NCI-H748 treated with DMSO at 0.1 percent for 48 hours (cell line): ENCODE results near the gene EYA2.

ENCODE experiments used
- DNase-seq: peaks from one replicate; lab custom pipeline; 2025; lab: John Stamatoyannopoulos, UW

The EYA2 gene

DNA sequence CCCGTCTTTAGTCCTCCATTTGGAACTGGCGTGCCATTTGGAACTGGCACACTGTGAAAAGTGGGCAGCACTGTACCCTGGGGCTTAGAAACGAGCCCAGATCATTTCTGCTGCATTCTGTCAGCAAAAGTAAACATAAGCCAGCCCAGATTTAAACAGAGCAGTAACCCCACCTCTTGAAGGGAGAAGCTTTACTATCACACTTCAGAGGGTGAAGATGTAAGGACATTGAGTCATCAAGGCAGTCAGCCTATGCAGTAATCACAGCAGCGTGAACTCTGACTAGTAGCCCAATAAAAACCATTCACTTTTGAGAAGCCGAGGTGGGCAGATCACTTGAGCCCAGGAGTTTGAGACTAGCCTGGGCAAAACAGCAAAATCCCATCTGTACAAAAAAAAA lies 216.9 kb downstream of the EYA2 start:
- no peak for DNase-seq

- no peak for DNase-seq
Measured at GRCh38 chr20:47113362-47114109, 218.9 kb downstream of the EYA2 start.

GRCh38 chr20:47115694-47116093 lies 221.1 kb downstream of the EYA2 start:
- no peak for DNase-seq

DNA sequence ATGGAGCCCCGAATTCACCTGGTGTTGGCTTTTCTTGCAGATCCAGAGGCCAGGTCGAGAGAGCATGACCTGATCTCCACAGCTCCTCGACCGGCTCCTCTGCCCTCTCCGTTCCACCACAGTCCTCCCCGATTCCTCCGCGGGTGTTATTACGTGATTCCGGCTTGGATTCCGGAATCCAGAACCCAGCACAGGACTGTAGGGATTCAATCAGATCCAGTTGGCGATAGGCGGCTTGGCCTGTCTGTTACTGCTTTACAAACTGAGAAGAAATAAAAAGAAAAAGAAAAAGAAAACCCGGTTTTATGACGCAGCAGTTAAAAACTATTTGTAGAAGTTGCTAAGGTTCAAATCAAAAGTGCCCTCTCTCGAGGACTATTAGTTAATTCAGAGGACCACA lies 222.7 kb downstream of the EYA2 start:
- no peak for DNase-seq

- no peak for DNase-seq
Measured at GRCh38 chr20:47117773-47118172, 223.1 kb downstream of the EYA2 start.

DNA sequence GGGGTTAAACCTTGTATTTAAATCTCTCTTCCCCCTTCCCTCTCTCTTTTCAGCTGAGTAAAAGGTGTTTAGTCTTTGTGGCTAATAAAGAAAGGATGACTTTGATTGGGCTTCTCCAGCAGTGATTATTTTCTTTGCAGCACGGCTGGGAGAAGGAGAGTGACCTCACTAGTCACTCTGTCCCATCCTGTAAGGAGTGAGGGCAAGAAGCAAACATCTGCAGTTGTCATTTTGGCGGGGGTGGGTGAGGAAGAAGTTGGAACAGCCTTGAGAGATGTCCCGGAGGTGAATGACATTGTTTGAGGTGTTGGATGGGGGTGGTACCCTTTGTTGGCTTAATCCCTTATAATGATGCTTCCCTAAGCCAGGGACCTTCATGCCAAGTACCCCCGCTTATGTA lies 223.6 kb downstream of the EYA2 start:
- DNase-seq, result no peak

DNA sequence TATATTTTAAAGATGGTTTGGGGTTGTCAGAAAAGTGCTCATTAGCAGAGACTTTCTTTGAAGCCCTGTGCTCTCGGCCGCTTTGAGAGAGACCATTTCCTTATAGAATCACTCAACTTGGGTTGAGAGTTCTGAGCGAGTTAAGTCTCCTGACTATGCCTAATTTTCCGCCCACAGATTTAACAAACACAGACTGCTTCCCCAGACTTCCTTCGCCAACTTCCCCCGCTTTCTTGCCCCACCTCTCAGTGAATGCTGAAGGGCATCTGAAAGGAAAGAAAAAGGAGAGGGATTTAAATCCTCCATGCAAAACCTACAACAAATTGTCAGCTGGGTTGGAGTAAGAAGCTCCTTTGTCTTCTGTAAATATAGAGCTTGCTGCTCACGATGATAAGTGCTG lies 224.0 kb downstream of the EYA2 start:
- DNase-seq, result no peak

- DNase-seq, result no peak
Measured at GRCh38 chr20:47120346-47120936, 225.8 kb downstream of the EYA2 start.

DNA sequence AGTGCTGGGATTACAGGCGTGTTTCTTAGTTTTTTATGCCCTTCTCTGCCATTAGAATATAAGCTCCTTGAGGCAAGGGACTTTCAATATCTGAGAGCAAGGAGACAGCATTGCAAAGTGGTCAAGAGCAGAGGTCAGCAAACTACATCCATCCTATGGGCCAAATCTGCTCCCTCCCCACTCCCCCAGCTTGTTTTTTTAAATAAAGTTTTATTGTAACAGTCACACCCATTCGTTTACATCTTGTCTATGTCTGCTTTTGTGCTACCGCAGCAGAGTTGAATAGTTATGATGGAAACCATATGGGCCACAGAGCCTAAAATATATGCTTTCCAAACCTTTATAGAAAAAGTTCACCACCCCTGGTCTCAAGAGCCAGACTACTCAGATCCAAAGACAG lies 227.9 kb downstream of the EYA2 start:
- DNase-seq, result no peak

DNA sequence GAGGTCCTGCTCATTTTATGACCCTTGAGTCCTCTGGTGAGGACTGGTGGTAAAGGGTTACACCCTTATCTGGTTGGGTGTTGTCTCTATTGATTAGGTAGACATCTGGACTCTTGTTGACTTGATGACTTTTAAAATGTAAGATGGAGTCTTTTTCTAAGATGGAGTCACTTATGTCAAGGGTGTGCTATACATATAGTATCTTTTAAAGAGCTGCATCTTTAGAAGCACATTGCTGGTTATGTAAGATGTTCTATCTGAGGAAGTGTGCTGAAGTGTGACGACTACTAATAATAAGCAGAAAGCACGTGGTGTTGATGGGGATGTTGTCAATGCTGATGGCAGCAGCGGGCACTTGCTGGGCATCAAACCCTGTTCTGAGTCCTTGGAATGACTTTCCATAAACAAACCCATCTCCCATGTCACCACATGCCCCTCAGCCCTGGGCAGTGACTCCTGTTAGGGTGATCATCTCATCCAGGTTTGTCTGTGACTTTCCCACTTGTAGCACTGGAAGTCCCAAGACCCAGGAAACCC lies 229.6 kb downstream of the EYA2 start:
- no peak for DNase-seq

DNA sequence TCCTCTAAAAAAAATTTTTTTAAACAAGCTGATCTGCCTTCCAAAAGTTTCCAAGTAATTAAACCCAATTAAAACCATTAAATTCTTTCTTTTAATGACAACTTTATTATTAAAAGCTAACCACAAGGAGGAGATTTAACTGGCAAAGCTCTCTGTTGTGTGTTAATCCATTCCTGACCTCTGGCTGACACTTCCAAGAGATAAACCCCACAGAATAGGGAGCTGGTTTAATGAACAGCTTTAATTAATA lies 230.8 kb downstream of the EYA2 start:
- no peak for DNase-seq

DNA sequence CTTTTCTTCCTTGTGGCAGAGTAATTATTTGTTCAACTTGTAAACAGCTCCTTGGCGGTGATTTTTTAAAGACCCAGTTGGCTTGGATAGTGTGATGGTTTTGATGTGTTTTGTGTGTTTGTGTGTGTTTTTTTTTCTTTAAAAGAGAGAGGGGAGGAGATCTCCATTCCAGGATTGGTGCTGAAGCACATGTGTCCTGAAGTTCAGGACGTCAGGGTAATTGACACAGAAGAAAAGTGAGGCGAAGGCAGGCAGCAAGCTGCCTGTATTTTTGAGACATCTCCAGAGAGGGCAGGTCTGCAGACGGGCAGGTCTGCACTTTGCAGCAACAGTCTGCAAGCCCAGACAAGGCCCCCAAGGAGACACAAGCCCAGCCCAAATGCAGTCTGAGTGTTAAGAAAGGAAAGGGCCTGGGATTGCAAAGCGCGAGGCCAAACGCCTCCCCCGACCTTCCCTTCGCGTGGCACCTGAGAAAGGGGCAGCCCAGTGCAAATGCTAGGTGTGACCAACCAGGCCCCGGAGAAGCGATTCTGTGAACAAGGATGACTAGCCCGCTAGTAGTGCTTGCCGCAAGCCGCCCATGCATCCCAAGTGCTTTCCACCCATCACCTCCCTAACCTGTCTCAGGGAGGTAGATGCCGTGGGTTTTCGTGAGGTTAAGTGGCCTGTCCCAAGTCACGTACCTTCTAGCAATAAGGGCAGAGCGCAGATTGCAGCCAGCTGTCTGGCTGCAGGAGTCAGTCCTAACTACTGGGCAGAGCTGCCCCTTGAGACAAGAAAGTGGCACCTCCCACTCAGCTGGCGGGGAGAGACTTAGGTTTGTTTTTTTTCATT lies 231.3 kb downstream of the EYA2 start:
- DNase-seq, result no peak

DNA sequence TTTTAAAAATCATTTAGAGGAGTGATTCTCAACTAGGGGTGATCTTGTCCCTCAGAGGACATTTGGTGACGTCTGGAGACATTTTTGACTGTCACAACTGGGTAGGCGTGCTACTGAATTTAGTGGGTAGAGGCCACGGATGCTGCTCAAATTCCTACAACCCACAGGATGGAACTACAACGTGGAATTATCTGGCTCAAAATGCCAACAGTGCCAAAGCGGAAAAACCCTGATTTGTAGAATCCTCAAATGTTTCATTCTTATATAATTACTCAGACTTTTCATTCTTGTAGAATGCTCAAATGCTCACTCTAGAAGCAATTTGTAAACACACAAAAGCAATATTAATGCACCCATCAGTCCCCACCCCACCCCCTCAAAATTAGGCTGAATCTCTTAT lies 232.1 kb downstream of the EYA2 start:
- DNase-seq, result no peak

GRCh38 chr20:47127546-47127945 lies 232.9 kb downstream of the EYA2 start:
- DNase-seq, result no peak

GRCh38 chr20:47127999-47128398 lies 233.4 kb downstream of the EYA2 start:
- no peak for DNase-seq

DNA sequence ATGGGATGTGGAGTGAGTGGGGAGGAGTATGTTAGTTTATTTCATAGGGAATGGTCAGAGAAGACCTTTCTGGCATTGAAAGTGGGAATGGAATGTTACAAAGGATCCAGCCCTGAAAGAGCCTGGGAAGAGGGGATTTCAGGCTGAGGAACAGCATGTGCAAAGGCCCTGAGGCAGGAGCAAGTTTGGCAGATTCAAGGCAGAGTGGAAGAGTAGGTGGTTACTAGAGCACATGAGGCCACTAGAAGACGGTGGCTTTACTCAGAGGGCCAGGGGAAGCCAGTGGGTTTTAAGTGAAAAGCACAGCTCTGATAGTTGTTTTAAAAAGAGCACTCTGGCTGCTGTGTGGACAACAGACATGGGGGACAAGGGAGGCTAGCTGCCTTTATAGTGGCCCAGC lies 234.7 kb downstream of the EYA2 start:
- no peak for DNase-seq

DNA sequence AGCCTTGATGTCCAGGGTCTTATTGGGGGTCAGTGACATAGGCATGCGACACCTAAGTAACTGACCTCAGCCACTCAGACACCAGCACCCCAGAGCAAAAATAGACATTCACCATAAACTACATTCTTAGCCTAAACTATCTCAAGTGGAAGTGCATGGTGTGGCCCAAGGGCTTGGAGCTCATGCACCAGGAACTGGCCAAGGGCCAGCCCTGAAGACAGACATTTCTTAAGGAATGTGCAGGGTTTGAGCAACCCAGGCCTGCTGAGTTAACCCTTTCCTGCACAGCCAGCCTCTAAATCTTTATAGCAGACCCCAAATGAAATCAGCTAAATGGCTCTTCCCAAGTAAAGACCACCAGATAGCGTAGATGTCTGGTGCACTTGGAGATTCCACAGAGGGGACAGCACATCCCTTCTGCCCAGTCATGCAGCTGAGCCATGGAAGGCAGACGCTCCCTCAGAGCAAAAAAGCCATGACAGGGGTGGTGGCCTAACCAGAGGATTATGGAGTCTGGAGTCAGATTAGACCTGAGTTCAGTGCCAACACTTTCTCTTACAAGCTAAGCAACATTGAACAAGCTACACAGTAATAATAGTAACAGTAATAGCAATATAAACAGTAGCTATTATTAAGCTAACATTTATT lies 239.3 kb downstream of the EYA2 start:
- no peak for DNase-seq

DNA sequence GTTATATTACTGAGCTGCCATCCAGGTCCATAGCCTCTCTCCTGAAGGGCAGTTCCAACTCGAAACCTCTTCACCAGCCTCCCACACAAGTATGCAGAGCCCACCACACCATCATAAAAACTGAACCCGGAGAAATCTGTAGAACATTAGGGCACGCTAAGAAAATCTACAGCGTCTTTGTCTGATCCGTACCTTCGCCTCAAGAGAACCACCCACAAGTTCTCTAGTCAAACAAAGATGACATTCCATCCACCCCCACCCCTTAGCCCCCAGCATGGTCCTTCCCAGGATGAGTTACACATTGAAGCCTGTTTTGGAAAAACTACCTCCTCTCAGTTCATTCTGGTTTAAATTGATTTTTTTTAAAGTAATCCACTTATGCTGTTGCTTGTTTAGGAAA lies 242.1 kb downstream of the EYA2 start:
- DNase-seq, result no peak

DNA sequence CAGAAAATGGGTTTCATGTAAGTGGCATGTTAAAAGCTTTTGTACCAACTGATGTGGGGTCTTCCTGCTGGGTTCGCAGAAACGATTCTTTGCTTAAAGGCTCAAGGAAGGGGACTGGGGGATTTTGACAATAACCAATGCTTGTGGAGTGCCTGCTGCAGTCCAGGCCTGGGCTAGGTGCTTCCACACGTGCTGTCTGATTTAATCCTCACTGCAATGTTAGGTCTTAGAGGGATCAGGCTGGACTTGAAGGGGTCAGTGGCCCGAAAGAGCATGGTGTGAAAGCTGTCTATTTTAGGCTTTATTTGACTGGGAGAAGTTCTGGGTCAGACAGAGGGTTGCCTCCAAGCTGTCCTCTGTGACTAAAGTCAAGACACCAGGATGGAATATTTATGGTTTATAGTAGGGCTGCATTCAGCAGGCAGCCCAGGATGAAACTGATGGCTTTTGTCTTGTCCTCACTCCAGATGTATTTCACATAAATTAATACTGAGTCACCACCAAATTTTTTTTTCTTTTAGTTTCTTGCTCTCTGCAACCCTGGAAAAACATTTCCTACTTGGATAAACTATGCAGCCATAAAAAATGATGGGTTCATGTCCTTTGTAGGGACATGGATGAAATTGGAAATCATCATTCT lies 242.7 kb downstream of the EYA2 start:
- DNase-seq, result no peak

DNA sequence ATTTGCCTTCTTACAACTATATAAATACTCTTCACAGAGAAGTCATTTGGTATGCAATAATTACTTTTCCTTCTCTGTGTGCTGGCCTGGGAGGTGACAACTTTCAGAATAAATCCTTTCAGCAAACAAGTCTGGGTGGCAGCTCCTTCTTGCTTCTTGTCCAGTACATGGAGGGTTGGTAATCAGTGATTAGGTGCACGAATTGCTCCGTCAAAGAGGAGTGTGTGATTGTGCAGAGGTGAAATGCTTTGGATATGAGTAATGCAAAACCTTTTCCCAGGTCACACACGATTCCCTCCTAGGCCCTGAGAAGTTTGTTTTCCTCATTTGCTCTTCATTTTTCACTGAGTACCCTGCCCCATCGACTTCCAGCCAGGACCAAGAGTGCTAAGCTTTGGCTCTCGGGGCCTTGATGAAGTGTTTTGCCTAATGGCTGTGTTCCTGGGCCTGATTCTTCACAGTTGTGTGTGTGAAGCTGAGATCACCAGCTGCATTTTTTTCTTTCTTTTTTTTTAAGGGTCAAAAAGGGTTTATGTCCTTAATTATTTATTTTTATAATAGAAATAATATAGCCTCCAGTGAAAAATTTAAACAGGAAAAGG lies 245.4 kb downstream of the EYA2 start:
- no peak for DNase-seq

DNA sequence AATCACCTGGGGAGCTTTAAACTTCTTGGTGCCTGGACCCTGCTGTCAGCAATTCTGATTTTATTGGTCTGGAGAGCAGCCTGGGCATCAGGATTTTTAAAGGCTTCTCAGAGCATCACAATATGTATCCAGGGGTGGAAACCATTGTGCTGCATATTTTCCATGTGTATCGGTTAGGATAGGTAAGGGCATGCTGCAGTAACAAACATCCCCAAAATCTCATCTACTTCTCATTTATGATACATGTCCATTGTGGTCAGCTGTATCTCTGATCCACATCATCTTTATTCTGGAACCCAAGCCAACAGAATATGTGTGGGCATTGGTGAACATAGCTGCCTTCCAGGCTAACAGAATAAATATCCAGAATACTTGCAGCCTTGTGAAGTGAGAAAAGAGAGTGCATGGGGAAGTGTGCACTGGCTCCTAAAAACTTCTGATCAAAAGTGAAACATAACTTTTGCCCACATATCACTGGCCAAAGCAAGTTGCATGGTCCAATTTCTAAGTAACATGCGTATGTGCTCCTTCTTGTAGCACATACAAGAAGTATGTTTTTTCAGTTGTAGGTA lies 246.8 kb downstream of the EYA2 start:
- no peak for DNase-seq
